GM21515 (cell line): Measurements from ENCODE around the gene TMX2.
A peak's percentile ranks its signal among the peaks of the same experiment; 100 is the strongest.
"Not testable (repeated sequence)": the region's sequence is repeated elsewhere in the genome, so short reads cannot be mapped to it uniquely, and the experiment has no call there.

Source experiments
- ATAC-seq: cut with Tn5 transposase; IDR thresholded peaks from one replicate; pipeline ENCODE4 v1.9.1; 2021; ENCODE audit not compliant: unreplicated experiment

Gene TMX2

GRCh38 chr11:57712256-57713150 is at the start of gene TMX2:
TSS of gene TMX2 (plus strand) at chr11:57712593. CDS start at chr11:57712619, 26 bp downstream.
- ATAC-seq = peak; percentile 91

GRCh38 chr11:57662893-57663292 is 49.5 kb upstream of the TMX2 start:
- ATAC-seq = no peak

GRCh38 chr11:57663975-57664374 is 48.4 kb upstream of the TMX2 start:
- ATAC-seq = no peak

- peak; percentile 69 for ATAC-seq
Measured at GRCh38 chr11:57667117-57667735, 45.2 kb upstream of the TMX2 start.

- ATAC-seq = peak; percentile 84
Measured at GRCh38 chr11:57667736-57668433, 44.5 kb upstream of the TMX2 start, which contains the start of gene ZDHHC5. TSS of gene ZDHHC5 (plus strand) at chr11:57668114. CDS start at chr11:57673091, 4,977 bp downstream.

- ATAC-seq = peak; percentile 10
Measured at GRCh38 chr11:57668434-57668782, 44.0 kb upstream of the TMX2 start.

- ATAC-seq = no peak
Measured at GRCh38 chr11:57674251-57674650, 38.1 kb upstream of the TMX2 start.

GRCh38 chr11:57675176-57675941 is 37.0 kb upstream of the TMX2 start:
- no peak for ATAC-seq

- ATAC-seq = no peak
Measured at GRCh38 chr11:57679396-57679795, 33.0 kb upstream of the TMX2 start.

GRCh38 chr11:57680552-57680874 is 31.9 kb upstream of the TMX2 start:
- no peak for ATAC-seq

GRCh38 chr11:57681168-57681567 is 31.2 kb upstream of the TMX2 start:
- ATAC-seq = no peak

- not testable (repeated sequence) for ATAC-seq
Measured at GRCh38 chr11:57690474-57690873, 21.9 kb upstream of the TMX2 start.

GRCh38 chr11:57698843-57699365 is 13.5 kb upstream of the TMX2 start:
- ATAC-seq = no peak

GRCh38 chr11:57699813-57700212 is 12.6 kb upstream of the TMX2 start:
- no peak for ATAC-seq

- ATAC-seq = no peak
Measured at GRCh38 chr11:57700425-57700824, 12.0 kb upstream of the TMX2 start.

- no peak for ATAC-seq
Measured at GRCh38 chr11:57703341-57703740, 9.1 kb upstream of the TMX2 start.

- no peak for ATAC-seq
Measured at GRCh38 chr11:57704932-57705331, 7.5 kb upstream of the TMX2 start.

GRCh38 chr11:57705432-57705831 is 7.0 kb upstream of the TMX2 start:
- ATAC-seq = not testable (repeated sequence)

- no peak for ATAC-seq
Measured at GRCh38 chr11:57709802-57710367, 2.5 kb upstream of the TMX2 start.
